OCI-LY1 (cell line): Measurements from ENCODE around the gene SASS6.

Source experiments
- EZH2 ChIP-seq: fragments of 200-600 bp; sonication (generic), shearing (Covaris generic); IDR thresholded peaks from 2 replicates; pipeline ENCODE4 v1.8.0; 2017; ENCODE audit warnings: borderline replicate concordance, mixed run types, mild to moderate bottlenecking, antibody characterized with exemption, low read length, moderate library complexity, mixed read lengths
- TF ChIP-seq, protein P1 (sequence below): fragments of 200-600 bp; sonication (generic), shearing (Covaris generic); IDR thresholded peaks from 2 replicates; pipeline ENCODE4 v1.5.1; 2017; ENCODE audit warnings: mild to moderate bottlenecking, antibody characterized with exemption, low read length, moderate library complexity, mixed read lengths

DNA sequence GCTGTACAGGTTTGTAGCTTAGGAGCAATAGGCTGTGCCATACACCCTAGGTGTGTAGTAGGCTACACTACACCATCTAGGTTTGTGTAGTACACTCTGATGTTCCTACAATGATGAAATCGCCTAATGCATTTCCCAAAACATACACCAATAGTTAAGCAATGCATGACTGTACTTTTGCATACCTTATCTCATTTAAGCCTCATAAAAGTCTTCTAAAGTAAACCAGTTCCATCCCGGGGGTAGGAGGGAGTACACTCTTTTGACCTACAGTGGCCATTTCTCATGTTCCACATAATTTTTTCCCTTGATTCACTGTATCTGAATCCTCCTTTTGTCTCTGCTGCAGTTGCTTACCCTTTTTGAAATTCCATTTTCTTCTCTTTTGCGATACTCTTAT is 12.4 kb upstream of the SASS6 start:
- TF ChIP-seq, protein P1, sequence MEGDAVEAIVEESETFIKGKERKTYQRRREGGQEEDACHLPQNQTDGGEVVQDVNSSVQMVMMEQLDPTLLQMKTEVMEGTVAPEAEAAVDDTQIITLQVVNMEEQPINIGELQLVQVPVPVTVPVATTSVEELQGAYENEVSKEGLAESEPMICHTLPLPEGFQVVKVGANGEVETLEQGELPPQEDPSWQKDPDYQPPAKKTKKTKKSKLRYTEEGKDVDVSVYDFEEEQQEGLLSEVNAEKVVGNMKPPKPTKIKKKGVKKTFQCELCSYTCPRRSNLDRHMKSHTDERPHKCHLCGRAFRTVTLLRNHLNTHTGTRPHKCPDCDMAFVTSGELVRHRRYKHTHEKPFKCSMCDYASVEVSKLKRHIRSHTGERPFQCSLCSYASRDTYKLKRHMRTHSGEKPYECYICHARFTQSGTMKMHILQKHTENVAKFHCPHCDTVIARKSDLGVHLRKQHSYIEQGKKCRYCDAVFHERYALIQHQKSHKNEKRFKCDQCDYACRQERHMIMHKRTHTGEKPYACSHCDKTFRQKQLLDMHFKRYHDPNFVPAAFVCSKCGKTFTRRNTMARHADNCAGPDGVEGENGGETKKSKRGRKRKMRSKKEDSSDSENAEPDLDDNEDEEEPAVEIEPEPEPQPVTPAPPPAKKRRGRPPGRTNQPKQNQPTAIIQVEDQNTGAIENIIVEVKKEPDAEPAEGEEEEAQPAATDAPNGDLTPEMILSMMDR = no peak
- no peak for TF ChIP-seq EZH2
